ENCODE results near the gene SP140.
A peak's percentile ranks its signal among the peaks of the same experiment; 100 is the strongest.
"Not testable (repeated sequence)": the region's sequence is repeated elsewhere in the genome, so short reads cannot be mapped to it uniquely, and the experiment has no call there.

SP140 gene

GRCh38 chr2:230326453-230327417 is 101.2 kb downstream of the SP140 start, which contains the start of gene SP140L:
SP140L (plus strand) TSS chr2:230327193; CDS start chr2:230327270, 77 bp downstream.
- peak; percentile 54 for DNase-seq (ENCODE audit: low spot score)

GRCh38 chr2:230327418-230328154 is 102.0 kb downstream of the SP140 start:
- peak; percentile 19 for DNase-seq (ENCODE audit: low spot score)

- no peak for DNase-seq (ENCODE audit: low spot score)
These were observed 102.6 kb downstream of the SP140 start for GRCh38 chr2:230328155-230328458.

GRCh38 chr2:230329946-230330605 is 104.5 kb downstream of the SP140 start:
- no peak for DNase-seq (ENCODE audit: low spot score)

- no peak for DNase-seq (ENCODE audit: low spot score)
These were observed 105.2 kb downstream of the SP140 start for GRCh38 chr2:230330725-230331124.

- DNase-seq (ENCODE audit: low spot score): no peak
These were observed 109.9 kb downstream of the SP140 start for GRCh38 chr2:230335461-230335863.

GRCh38 chr2:230335864-230336506 is 110.4 kb downstream of the SP140 start:
- no peak for DNase-seq (ENCODE audit: low spot score)

GRCh38 chr2:230341936-230342528 is 116.5 kb downstream of the SP140 start:
- not testable (repeated sequence) for DNase-seq (ENCODE audit: low spot score)

GRCh38 chr2:230343041-230343624 is 117.6 kb downstream of the SP140 start:
- DNase-seq (ENCODE audit: low spot score): not testable (repeated sequence)

GRCh38 chr2:230343747-230344146 is 118.2 kb downstream of the SP140 start:
- DNase-seq (ENCODE audit: low spot score): no peak

- DNase-seq (ENCODE audit: low spot score): no peak
These were observed 120.9 kb downstream of the SP140 start for GRCh38 chr2:230346465-230346864.

- DNase-seq (ENCODE audit: low spot score): no peak
These were observed 121.5 kb downstream of the SP140 start for GRCh38 chr2:230346921-230347533.

- no peak for DNase-seq (ENCODE audit: low spot score)
These were observed 122.2 kb downstream of the SP140 start for GRCh38 chr2:230347659-230348305.

GRCh38 chr2:230348787-230349186 is 123.3 kb downstream of the SP140 start:
- DNase-seq (ENCODE audit: low spot score): no peak

GRCh38 chr2:230356084-230356483 is 130.5 kb downstream of the SP140 start:
- DNase-seq (ENCODE audit: low spot score): no peak

GRCh38 chr2:230358305-230358704 is 132.8 kb downstream of the SP140 start:
- DNase-seq (ENCODE audit: low spot score): no peak

GRCh38 chr2:230360028-230360427 is 134.5 kb downstream of the SP140 start:
- DNase-seq (ENCODE audit: low spot score): no peak

GRCh38 chr2:230362030-230362691 is 136.6 kb downstream of the SP140 start:
- DNase-seq (ENCODE audit: low spot score): no peak
